Activated naive CD8-positive, alpha-beta T cell treated with anti-CD3 and anti-CD28 coated beads, Interleukin-2, amount 50 U/mL, for 16 hours (primary cell): ENCODE measurements around the gene STRN4.
A peak's percentile ranks its signal among the peaks of the same experiment; 100 is the strongest.
"Not testable (repeated sequence)": the region's sequence is repeated elsewhere in the genome, so short reads cannot be mapped to it uniquely, and the experiment has no call there.

Experiments
- DNase-seq: peaks from one replicate; pipeline ENCODE4 v3.0.0-alpha.2; 2020; ENCODE audit warnings: low read depth, low spot score

STRN4 gene

DNA sequence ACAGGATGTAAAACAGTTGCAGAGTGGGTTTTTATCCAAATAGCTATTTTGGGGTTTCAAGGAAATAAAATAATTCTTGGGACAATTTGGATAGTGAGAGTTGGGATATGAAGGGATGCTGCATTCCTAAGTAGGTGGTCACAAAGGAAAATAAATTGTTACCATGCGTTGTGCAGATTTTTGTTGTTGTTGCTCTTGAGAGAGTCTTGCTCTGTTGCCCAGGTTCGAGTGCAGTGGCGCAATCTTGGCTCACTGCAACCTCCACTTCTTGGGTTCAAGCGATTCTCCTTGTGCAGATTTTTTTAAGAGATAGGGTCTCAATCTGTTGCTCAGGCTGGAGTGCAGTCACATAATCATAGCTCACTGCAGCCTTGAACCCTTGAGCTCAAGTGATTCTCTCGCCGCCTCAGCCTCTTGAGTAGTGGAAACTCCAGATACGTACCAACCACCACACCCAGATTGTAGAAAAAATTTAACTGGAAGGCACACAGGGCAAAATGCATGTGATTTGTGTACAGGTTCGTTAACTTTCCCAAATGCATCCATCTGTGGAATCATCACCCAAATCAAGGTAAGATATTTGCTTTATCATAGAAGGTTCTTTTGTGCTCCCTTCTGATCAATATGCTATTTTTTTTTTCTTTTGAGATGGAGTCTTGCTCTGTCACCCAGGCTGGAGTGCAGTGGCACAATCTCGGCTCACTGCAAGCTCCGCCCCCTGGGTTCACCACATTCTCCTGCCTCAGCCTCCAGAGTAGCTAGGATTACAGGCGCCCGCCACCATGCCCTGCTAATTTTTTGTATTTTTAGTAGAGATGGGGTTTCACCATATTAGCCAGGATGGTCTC lies 26.1 kb upstream of the STRN4 start:
- no peak for DNase-seq

DNA sequence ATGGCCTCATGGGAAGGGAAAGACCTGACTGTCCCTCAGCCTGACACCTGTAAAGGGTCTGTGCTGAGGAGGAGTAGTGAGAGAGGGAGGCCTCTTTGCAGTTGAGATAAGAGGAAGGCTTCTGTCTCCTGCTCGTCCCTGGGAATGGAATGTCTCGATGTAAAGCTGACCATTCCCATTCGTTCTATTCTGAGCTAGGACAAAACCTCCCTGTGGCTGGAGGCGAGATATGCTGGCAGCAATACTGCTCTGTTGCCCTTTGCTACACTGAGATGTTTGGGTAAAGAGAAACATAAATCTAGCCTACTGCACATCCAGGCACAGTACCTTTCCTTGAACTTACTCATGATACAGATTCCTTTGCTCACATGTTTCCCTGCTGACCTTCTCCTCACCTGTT lies 22.5 kb upstream of the STRN4 start:
- DNase-seq, result not testable (repeated sequence)

DNA sequence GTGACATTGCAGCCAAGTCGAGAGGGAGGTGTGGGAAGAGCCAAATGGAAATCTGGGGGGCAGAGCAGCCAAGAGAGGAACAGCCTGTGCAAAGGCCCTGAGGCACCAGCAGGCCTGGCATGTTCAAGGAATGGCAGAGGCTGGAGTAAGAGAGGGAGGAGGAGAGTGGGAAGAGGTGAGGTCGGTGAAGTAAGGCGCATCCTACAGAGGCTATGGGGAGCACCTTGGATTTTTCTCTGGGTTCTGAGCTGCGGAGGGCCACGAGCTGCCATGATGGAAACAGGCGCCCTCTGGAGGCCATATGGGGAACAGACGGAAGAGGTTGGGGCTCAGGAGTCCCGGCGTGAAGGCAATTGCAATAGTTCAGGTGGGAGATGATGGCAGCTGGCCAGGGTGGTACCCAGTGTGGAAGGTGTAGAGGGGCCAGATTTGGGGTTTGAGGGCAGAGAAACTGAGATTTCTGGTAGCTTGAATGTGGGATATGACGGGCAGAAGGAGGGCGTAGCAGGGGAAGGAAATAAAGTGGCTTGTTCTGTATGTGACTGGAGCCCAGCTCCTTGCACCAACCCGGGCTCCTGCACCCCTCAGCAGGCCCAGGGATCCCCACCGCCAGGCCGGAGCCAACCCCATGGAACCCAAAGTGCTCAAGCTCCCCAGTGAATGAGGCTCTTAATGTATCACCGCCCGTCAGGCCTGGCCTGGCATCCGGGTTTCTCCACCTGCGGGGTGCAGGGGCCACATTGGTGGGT lies 20.5 kb upstream of the STRN4 start:
- no peak for DNase-seq

DNA sequence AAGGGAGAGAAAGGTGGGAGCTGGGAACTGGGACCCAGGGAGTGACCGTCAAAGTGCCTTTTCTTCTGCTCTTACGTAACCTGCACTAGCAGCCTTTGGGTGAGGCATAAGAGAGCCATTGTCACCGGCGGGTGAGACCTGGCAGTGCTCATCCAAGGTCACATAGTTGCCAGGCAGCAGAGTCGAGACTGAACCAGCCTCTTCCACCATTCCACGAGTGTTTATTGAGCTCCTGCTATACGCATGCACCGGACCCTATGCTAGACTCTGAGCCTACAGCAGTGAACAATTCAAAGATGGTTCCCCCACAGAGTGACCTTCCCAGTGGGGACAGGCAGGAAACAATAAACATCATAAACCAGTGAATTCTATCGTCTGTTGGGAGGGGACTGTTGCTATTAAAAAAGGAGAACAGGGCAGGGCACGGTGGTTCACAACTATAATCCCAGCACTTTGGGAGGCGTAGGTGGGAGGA lies 18.6 kb upstream of the STRN4 start:
- DNase-seq, result no peak

DNA sequence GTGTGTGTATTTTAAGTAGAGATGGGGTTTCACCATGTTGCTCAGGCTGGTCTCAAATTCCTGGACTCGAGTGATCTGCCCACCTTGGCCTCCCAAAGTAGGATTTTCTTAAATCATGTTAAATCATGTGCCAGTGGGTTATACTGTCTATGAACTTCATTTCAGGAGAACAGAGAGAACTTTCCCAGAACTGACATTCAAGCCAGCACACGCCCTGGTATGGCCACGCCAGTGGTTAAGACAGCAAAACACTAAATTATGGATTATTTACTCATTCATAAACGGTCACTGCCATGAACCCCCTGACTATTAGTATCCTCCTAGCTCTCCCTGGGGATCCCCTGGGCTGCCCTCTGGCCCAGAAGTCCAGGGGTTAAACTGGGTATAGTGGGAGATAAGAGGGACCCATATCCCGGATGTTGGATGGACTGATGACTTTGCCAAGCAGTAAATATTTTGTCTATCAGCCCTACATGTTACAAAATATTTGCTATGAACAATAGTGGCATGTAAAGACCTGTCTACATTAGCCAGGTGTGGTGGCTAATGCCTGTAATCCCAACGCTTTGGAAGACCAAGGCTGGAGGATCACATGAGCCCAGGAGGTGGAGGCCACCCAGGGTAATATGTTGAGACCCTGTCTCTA lies 16.1 kb upstream of the STRN4 start:
- no peak for DNase-seq

DNA sequence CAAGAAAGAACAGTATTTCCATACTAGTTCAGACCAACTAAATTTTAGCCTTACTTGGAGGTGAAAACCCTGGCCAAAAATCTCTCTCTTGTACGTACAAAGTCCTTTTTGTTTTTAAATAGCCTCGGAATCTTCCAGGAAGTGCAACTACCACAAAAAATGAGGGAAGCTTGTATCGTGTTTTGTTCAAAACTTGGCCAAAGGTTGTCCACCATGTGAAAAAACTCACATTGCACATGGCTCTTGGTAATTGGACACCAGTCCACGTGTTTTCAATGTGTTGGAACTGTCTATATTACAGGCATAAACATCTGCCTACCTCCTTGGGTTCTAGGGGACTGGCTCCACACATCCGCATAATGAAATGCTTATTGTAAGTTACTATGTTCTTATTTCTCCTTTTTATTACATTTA lies 15.2 kb upstream of the STRN4 start:
- DNase-seq, result no peak

DNA sequence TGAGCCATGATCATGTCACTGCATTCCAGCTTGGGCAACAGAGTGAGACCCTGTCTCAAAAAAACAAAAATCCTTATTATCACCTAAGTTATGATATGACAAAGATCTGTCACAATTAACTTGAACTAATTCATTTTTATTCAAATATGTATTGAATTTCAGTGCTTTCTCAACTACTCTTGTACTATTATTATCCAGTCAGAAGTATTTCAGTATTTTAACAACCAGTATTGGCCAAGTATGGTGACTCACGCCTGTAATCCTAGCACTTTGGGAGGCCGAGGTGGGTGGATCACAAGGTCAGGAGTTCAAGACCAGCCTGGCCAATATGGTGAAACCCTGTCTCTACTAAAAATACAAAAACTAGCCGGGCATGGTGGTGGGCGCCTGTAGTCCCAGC lies 14.6 kb upstream of the STRN4 start:
- DNase-seq, result not testable (repeated sequence)

DNA sequence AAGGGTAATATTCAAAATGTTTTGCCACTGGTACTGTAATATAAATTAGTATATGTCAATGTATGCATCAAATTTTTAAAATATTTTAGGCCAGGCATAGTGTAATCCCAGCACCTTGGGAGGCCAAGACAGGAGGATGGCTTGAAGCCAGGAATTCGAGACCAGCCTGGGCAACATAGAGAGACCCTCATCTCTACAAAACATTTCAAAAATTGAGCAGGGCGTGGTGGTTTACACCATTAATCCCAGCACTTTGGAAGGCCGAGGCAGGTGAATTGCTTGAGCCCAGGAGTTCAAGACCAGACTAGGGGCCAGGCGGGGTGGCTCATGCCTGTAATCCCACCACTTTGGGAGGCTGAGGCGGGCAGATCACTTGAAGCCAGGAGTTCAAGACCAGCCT lies 14.1 kb upstream of the STRN4 start:
- no peak for DNase-seq

DNA sequence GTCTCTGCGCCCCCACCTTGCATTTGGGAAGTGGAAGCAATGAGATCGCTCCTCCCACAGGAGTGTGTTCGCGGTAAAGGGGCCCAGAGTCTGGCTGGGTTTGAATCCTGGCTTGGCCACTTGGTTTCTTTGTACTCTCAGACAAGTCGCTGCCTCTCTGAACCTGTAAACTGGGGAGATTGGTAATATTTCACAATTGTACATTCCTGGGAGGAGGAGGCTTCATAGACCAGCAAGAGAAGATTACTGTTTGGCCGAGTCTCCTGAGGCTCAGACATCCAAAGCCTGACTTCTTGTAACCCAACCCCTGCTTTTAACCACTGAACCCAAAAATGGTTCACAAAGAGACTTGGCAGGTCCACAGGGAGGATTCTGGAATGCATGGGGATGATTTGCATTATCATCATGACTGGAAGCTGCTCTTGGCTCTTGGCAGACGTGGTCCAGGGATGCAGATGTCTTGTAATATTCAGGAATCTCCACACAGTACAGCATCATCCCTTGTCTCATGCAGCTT lies 13.6 kb upstream of the STRN4 start:
- DNase-seq, result no peak

DNA sequence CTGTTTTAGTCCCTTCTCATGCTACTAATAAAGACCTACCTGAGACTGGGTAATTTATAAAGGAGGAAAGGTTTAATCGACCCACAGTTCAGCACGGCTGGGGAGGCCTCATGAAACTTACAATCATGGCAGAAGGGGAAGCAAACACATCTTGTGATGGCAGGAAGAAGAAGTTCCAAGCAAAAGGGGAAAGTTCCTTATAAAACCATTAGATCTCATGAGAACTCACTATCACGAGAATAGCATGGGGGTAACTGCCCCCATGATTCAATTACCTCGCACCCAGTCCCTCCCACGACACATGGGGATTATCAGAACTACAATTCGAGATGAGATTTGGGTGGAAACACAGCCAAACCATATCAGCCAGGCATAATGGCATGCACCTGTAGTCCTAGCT lies 13.0 kb upstream of the STRN4 start:
- no peak for DNase-seq

DNA sequence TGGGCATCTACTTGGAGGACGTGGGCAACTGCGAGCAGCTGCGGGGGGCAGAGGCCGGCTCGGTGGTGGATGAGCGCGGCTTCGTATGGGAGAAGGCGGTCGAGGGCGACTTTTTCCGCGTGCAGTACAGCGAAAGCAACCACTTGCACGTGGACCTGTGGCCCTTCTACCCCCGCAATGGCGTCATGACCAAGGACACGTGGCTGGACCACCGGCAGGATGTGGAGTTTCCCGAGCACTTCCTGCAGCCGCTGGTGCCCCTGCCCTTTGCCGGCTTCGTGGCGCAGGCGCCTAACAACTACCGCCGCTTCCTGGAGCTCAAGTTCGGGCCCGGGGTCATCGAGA lies 10.3 kb upstream of the STRN4 start:
- DNase-seq, result no peak

DNA sequence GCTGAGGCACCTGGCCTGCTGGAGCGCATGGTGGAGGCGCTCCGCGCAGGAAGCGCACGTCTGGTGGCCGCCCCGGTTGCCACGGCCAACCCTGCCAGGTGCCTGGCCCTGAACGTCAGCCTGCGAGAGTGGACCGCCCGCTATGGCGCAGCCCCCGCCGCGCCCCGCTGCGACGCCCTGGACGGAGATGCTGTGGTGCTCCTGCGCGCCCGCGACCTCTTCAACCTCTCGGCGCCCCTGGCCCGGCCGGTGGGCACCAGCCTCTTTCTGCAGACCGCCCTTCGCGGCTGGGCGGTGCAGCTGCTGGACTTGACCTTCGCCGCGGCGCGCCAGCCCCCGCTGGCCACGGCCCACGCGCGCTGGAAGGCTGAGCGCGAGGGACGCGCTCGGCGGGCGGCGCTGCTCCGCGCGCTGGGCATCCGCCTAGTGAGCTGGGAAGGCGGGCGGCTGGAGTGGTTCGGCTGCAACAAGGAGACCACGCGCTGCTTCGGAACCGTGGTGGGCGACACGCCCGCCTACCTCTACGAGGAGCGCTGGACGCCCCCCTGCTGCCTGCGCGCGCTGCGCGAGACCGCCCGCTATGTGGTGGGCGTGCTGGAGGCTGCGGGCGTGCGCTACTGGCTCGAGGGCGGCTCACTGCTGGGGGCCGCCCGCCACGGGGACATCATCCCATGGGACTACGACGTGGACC lies 9.7 kb upstream of the STRN4 start:
- no peak for DNase-seq

DNA sequence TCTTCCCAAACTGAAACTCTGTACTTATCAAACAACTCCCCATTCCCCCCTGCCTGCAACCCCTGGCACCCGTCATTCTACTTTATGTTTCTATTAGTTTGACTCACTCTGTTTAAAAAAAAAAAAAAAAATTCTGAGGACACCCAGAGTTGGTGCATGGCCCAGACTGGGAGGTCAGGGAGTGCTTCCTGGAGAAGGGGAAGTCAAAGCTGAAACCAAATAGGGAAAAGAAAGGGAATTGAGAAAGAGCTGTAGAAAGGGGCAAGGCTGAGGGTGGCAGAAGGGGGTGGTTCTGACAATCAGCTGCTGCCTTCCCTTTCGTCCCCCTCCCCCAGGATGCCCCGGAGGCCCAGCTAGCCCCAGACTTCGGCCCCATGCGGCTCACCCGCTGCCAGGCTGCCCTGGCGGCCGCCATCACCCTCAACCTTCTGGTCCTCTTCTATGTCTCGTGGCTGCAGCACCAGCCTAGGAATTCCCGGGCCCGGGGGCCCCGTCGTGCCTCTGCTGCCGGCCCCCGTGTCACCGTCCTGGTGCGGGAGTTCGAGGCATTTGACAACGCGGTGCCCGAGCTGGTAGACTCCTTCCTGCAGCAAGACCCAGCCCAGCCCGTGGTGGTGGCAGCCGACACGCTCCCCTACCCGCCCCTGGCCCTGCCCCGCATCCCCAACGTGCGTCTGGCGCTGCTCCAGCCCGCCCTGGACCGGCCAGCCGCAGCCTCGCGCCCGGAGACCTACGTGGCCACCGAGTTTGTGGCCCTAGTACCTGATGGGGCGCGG lies 9.0 kb upstream of the STRN4 start:
- DNase-seq, result no peak

DNA sequence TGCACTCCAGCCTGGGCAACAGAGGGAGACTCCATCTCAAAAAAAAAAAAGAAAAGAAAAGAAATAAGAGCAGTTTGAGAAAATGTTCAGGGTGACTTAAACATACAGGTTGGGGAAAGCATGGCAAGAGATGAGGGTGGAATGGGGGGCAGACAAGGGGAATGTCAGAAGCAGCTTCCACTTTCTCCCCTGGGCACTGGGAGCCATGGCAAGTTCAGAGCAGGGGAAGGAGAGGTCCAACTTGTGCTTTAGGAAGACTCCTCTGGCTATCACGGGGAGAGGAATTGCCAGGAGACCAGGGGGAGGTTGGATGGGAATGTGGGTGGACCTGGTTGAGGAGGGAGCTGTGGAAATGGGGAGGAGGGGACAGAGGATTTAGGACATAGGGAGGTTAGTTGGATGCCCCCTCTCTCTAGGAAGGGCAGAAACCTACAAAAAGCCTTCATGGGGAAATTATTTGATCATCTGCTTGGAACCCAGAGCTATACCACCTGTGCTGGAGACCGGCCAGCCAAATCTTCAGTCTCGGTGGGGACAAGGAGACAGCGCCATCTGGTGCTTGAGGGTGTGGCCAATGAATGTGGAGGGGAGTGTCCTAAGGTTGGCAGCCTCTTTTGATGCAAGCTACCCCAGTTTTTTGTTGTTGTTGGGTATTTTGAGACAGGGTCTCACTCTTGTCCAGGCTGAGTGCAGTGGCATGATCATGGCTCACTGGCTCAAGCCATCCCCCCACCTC lies 7.3 kb upstream of the STRN4 start:
- DNase-seq, result peak; percentile 39

DNA sequence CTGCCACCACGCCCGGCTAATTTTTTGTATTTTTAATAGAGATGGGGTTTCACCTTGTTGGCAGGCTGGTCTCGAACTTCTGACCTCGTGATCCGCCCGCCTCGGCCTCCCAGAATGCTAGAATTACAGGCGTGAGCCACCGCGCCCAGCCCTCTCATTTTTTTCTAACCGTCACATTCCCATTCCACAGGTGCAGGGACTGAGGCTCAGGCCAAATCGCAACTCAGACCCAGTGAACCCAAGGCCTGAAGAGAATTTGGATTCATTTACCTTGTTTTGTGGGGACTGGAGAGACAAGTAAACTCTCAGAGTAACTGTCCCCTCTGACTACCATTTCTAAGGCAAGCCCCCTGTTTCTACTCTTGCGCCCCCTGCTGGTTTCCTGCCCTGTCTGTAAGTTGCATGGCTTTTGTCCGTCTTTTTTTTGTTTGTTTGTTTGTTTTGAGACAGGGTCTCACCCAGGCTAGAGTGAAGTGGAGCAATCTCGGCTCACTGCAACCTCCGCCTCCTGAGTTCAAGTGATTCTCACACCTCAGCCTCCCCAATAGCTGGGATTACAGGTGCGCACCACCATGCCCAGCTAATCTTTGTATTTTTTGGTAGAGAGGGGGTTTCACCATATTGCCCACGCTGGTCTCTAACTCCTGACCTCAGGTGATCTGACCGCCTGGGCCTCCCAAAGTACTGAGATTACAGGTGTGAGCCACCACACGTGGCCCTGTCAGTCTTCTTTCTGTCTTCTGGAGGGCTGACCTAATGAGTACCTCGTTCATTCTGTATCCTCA lies 2.3 kb upstream of the STRN4 start:
- DNase-seq, result peak; percentile 69

DNA sequence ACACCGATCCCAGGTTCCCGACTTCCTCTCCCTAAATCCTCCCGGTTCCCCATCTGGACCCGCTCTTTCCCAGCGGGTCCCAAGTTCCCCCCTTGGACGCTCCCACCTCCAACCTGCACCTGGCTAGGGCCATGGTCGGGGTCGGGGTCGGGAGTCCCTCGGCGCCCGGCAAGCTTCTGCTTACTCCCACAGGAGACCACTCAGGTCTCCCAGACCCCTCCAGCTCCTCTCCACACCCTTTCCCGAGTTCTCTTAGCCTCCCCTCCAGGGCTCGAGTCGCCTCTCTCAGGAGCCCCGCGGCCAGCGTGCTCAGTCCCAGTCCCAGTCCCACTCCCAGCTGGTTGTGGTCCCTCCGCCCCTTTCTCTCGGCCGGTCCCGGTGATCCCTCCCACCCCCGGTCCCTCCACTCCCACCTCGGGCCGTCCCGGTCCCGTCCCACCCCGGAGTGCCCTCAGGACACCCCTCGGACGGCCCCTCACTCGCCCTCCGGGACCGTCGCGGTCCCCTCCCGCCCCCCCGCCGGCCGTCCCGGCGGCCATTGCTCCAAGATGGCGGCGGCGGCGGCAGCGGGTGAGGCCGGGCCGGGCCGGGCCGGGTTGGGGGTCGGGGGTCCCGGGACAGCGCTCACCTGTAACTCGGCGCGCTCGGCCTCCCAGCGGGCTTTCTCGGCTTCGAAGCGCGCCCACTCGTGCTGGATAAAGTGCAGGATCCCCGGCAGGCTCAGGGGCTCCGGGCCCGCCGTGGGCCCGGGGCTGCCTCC lies 549 bp downstream of the STRN4 start, which contains the start of gene FKRP:
TSS of gene FKRP (plus strand) at position 537 of the 760 bp plus-strand sequence. CDS start 9,394 bp downstream, outside the sequence.
- DNase-seq, result no peak

DNA sequence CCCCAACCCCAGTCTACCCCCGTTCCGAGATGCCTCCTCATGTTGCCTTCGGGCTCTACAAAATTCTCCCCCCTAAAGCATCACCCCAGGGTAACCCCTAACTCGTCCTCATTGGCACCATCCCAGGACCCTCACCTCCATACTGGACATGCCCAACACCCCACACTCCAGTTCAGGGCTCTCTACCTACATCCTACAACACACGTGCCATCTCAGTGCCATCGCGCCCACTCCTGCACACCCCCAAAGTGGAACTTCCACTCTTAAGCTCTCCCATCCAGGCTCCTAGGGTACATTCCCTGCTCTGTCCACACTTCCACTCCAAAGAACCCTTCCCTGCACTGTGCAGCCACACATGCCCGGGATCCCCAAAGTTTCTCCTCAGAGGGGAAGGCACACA lies 1.2 kb downstream of the STRN4 start:
- no peak for DNase-seq

DNA sequence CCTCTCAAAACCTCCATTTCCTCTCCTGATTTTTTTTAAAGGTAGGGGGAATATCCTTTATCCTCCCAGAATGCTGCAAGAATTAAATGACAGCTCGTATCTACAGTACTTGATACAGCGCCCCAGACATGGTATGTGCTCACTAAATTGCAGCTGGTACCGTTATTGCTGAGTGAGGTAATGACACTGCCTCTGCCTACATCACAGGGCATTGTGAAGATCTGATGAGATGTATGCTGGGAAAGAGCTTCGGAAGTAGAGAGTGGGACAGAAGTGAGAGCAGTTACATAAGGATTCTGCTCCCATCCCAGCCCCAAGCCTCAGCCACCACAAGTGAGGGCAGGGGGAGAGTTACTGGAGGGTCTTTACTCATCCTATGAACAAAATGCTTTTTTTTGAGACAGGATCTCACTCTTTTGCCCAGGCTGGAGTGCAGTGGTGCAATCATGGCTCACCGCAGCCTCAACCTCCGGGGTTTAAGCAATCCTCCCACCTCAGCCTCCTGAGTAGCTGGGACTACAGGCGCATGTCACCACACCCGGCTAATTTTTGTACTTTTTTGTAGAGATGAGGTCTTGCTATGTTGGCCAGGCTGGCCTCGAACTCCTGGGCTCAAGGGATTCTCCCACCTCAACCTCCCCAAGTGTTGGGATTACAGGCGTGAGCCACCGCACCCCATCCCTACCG lies 2.1 kb downstream of the STRN4 start:
- DNase-seq, result no peak
